ENCODE data around the gene ATP6V0A4.
"Not testable (repeated sequence)": the region's sequence is repeated elsewhere in the genome, so short reads cannot be mapped to it uniquely, and the experiment has no call there.

ATP6V0A4 gene

GRCh38 chr7:138752518-138753149 lies 45.4 kb downstream of the ATP6V0A4 start:
- peak; percentile 67 for DNase-seq (ENCODE audit: low read depth, low spot score)

DNA sequence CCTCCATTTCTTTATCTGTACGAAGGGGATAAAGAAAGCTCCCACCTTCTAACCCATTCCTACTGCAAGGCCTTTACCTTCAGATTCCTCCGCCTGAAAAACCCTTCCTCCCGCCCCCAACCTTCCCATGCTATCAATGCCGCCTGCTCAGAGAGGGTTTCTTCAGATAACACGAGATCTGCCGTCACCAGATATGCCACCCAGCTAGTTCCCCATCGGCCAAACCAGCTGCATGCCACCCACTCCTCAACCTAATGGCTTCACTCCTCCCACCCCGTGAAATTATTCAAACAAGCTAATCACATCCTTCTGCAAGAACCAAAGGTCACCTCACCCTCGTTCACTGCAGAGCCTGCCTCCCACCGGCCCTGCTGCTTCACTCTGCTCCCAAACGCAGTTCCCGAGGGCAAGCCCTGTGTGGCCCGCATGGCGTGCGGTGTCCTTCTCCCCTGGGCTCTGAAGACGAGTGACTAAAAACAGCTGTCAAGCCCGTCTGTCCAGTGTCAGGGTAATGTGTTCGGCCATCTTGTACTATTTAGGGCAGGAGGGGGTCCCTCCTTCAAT lies 47.0 kb downstream of the ATP6V0A4 start:
- no peak for DNase-seq (ENCODE audit: low read depth, low spot score)

- no peak for DNase-seq (ENCODE audit: low read depth, low spot score)
Observed at GRCh38 chr7:138750473-138750872, 47.5 kb downstream of the ATP6V0A4 start.

DNA sequence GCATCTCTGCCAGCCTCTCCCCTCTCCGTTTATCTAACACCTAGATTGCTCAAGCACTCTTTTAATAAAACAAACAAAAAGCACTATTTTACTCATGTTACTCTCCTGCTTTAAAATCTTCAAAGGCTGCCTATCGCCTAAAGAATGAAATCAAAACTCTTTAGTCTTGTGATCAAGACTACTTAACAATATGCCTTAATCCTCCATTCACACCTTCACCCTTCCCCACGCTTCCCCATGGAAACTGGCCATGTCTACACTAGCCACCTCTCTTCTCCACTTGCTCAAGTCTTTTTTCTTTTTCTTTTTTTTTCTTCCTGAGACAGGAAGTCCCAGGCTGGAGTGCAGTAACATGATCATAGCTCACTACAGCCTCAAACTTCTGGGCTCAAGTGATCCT lies 48.0 kb downstream of the ATP6V0A4 start:
- no peak for DNase-seq (ENCODE audit: low read depth, low spot score)

GRCh38 chr7:138748666-138749065 lies 49.3 kb downstream of the ATP6V0A4 start:
- no peak for DNase-seq (ENCODE audit: low read depth, low spot score)

DNA sequence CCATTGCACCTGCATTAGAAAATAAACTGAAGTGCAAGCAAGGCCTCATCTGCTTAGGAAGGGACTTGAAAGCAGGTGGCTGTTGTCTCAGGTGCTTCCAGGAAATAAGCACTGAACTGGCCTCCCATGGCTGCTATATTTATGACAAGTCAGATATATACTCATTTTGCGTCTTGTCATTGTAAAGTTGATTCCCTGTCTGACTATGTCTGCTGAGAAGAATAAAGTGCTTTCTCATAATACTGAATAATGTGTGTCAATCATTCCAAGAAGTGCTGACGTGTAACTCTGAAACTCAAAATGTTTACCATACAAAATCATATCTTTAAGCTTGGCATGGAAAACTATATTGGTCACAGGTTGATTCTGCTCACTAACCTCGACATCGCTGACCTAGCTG lies 51.9 kb downstream of the ATP6V0A4 start:
- no peak for DNase-seq (ENCODE audit: low read depth, low spot score)

DNA sequence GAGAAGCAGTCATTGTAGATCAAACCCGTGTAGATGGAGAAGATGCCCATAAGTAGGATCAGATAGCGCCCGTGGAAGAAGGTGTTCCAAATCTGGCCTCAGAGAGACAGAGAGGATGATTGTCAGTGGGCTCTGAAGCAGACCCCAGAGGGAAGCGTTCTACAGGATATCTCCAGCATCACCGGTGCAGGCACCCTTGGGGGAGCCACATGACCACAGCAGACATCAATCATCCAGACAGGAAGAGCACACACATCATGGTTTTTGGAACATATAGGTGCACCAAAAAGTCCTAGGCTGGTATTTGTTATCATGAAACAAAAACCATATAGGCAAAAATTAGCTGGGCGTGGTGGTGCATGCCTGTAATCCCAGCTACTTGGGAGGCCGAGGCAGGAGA lies 52.8 kb downstream of the ATP6V0A4 start:
- no peak for DNase-seq (ENCODE audit: low read depth, low spot score)

DNA sequence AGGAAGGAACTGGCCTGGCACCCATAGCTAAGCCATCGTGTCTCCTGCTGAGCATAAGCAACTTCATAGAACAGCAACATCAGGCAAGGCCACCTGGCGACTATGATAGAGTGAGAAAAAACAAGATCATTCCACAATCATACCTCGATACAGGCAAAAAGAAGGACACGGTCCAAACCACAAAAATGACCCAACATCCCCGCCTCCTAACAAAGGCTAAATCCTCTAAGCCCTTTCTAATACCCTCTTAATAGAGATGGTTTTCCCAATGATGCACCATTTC lies 56.6 kb downstream of the ATP6V0A4 start:
- no peak for DNase-seq (ENCODE audit: low read depth, low spot score)

DNA sequence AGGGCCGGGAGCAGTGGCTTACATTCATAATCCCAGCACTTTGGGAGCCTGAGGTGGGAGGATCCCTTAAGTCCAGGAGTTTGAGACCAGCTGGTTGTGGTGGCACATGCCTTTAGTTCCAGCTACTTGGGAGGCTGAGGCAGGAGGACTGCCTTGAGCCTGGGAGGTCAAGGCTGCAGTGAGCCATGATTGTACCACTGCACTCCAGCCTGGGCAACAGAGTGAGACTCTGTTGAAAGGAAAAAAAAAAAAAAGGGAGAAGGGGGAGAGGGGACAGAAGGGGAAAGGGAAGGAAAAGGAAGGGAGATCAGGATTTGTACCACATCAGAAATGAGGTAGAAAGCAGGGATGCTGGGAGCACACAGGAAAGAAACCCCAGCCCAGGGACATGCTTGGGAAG lies 58.1 kb downstream of the ATP6V0A4 start:
- no peak for DNase-seq (ENCODE audit: low read depth, low spot score)

- peak; percentile 96 for DNase-seq (ENCODE audit: low read depth, low spot score)
Observed at GRCh38 chr7:138738551-138739335, 59.3 kb downstream of the ATP6V0A4 start.

DNA sequence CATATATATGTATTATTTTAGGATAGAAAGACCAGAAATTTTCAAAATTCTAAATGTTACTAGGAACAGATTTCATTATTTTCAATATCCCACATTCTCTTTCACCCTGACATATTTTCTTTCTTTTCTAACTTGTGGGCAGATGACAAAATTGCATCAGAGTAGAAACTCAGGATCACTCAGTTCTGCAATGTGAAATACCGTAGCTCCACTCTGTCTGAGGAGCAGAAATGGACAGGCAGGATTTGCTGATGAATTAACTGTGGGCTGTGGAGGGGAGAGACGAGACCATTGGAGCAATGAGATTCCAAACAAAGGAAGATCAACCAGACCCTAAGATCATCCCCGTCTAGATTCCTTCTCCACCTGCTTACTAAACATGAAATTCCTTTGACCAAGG lies 59.9 kb downstream of the ATP6V0A4 start:
- DNase-seq (ENCODE audit: low read depth, low spot score) = no peak

DNA sequence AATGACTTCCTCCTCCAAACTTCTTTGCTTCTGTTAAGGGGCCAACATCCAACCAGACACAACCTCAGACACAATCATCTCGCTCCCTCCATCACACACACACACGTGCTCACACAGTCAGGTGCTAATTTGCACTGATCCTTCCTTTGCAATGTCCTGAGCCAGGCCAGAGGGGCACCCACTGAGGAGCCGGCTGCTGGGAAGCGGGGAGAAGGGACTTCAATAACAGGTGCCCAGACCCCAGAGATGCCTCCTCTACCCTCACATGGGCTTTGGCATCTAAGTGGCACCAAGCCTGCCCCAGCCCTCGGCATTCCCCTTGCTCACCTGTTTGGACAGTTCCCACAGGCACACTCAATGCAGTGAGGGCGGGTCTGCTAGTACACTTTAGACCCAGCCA lies 62.6 kb downstream of the ATP6V0A4 start:
- DNase-seq (ENCODE audit: low read depth, low spot score) = no peak

GRCh38 chr7:138731733-138732132 lies 66.3 kb downstream of the ATP6V0A4 start:
- DNase-seq (ENCODE audit: low read depth, low spot score) = not testable (repeated sequence)

DNA sequence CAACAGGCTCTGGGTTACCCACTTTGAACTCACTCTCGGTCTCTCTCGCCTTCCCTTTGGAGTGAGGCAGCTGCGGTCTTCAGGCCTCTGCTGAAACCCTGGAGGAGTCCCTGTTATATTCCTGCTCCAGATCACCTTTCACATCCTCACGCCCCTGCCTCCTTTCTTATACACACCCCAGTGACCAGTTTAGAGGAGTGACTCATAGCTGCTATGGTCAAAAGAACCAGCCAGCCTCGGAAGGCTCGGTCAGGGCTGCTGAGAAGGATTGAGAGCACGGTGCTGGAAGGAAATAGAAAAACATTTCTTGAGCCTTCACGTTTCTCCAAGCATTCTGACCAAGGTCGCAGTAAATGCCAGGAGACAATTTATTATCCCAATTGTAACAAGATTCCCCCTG lies 68.6 kb downstream of the ATP6V0A4 start:
- peak; percentile 44 for DNase-seq (ENCODE audit: low read depth, low spot score)

GRCh38 chr7:138727336-138728099 lies 70.5 kb downstream of the ATP6V0A4 start:
- no peak for DNase-seq (ENCODE audit: low read depth, low spot score)

GRCh38 chr7:138726288-138726687 lies 71.7 kb downstream of the ATP6V0A4 start:
- no peak for DNase-seq (ENCODE audit: low read depth, low spot score)

GRCh38 chr7:138720286-138720685 lies 77.7 kb downstream of the ATP6V0A4 start:
- no peak for DNase-seq (ENCODE audit: low read depth, low spot score)

DNA sequence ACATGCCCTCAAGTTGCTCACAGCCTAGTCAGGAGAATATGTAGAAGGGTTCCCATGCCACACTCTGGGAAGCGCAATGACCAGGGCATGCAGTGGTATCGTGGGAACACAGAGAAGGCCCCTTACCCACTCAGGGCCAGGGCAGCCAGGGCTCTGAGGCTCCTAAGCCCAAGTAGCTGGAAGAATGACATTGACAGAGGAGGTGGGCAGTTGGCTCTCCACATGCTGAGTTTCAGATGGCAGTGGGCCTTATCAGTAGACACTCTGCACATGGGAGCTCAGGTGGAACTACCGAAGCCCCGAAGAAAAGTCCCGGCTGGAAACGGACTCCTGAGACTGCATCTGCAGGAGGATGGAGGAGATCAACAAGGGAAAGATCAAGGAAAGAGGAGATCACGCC lies 81.1 kb downstream of the ATP6V0A4 start:
- no peak for DNase-seq (ENCODE audit: low read depth, low spot score)

- DNase-seq (ENCODE audit: low read depth, low spot score) = no peak
Observed at GRCh38 chr7:138713191-138713590, 84.8 kb downstream of the ATP6V0A4 start.

DNA sequence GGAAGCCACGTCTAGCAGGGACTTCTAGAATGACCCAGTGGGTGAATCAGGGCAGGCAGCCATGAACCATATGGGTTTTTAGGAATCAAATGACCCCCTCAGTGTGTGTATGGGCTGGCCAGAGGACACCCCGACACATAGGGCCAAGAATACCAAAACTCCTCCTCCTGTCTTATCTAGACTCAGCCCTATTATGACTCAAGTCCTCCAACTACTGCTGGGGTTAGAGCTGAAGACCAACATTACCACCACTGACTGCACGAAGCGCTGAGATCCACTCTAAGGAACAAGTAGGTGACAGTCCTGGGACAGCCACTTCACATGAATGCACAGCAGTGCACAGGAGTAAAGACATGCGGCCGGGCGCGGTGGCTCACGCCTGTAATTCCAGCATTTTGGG lies 85.3 kb downstream of the ATP6V0A4 start:
- DNase-seq (ENCODE audit: low read depth, low spot score) = no peak

- no peak for DNase-seq (ENCODE audit: low read depth, low spot score)
Observed at GRCh38 chr7:138710536-138711385, 87.2 kb downstream of the ATP6V0A4 start.

GRCh38 chr7:138705167-138705566 lies 92.8 kb downstream of the ATP6V0A4 start:
- no peak for DNase-seq (ENCODE audit: low read depth, low spot score)
